IMR-90 (cell line): ENCODE measurements around the gene SPATC1L. TPM values are rescaled to one million over a fixed set of nuclear protein-coding genes. Genes with fewer than 3 reads are reported as not detected.

Source experiments
- ATAC-seq: fragments of 200-7000 bp; cut with Tn5 transposase; 2 replicates; pipeline ENCODE4 v1.9.1; 2020; ENCODE audit warnings: low read depth, mild to moderate bottlenecking, moderate library complexity
- BruUV-seq: library from RNA; stranded (reverse); fragments of 400-500 nt; replicated peaks from 2 replicates; lab custom pipeline; 2021; lab: Mats Ljungman, UMichigan
- CTCF ChIA-PET: fragments of 300-600 bp; formaldehyde crosslinking; extraction: SDS; loops from one replicate; lab custom pipeline; 2021; ENCODE audit warnings: antibody characterized with exemption; lab: Yijun Ruan, JAX
- POLR2A ChIA-PET: fragments of 300-600 bp; sonication (Branson Sonifier 250); formaldehyde crosslinking; loops from one replicate; lab custom pipeline; 2022; ENCODE audit warnings: antibody characterized with exemption; ENCODE audit not compliant: unreplicated experiment; lab: Charles Lee
- DNase-seq: peaks from one replicate; pipeline ENCODE4 v3.0.0; 2013
- H2AFZ ChIP-seq: replicated peaks from 2 replicates; pipeline ENCODE3; 2013; ENCODE audit warnings: low read length, mild to moderate bottlenecking; ENCODE audit not compliant: poor library complexity
- H2AK5ac ChIP-seq: 2 replicates; pipeline ENCODE4 v1.6.1; 2013; ENCODE audit warnings: low read depth, low read length, inconsistent platforms
- H2AK9ac ChIP-seq: replicated peaks from 2 replicates; pipeline ENCODE3; 2013; ENCODE audit warnings: mild to moderate bottlenecking, low read depth, low read length, moderate library complexity; ENCODE audit not compliant: poor library complexity
- H2BK120ac ChIP-seq: 2 replicates; pipeline ENCODE4 v1.6.1; 2013; ENCODE audit warnings: low read depth, low read length, inconsistent platforms
- H2BK15ac ChIP-seq: 3 replicates; pipeline ENCODE4 v1.6.1; 2013; ENCODE audit warnings: low read depth, low read length, inconsistent platforms
- H2BK20ac ChIP-seq: 2 replicates; pipeline ENCODE4 v1.6.1; 2013; ENCODE audit warnings: low read depth, mild to moderate bottlenecking, inconsistent platforms, low read length, moderate library complexity
- H2BK5ac ChIP-seq: 2 replicates; pipeline ENCODE4 v1.6.1; 2013; ENCODE audit warnings: mild to moderate bottlenecking, low read depth, low read length, inconsistent platforms; ENCODE audit not compliant: poor library complexity, severe bottlenecking
- H3K14ac ChIP-seq: replicated peaks from 2 replicates; pipeline ENCODE4 v1.6.1; 2013; ENCODE audit warnings: low read depth, low read length, inconsistent platforms
- H3K18ac ChIP-seq: 2 replicates; pipeline ENCODE4 v1.6.1; 2013; ENCODE audit warnings: low read depth, low read length, control low read depth
- H3K23ac ChIP-seq: 2 replicates; pipeline ENCODE4 v1.6.1; 2013; ENCODE audit warnings: low read depth, low read length, inconsistent platforms
- H3K27ac ChIP-seq: 2 replicates; pipeline ENCODE4 v1.5.1; 2013; ENCODE audit warnings: mild to moderate bottlenecking, control low read depth, low read length; ENCODE audit not compliant: insufficient read depth
- H3K27me3 ChIP-seq: 2 replicates; pipeline ENCODE4 v1.6.1; 2013; ENCODE audit warnings: low read length; ENCODE audit not compliant: control insufficient read depth, insufficient read depth
- H3K36me3 ChIP-seq: 2 replicates; pipeline ENCODE4 v1.6.1; 2013; ENCODE audit warnings: low read length, mixed read lengths; ENCODE audit not compliant: control insufficient read depth, insufficient read depth
- H3K4ac ChIP-seq: 2 replicates; pipeline ENCODE4 v1.6.1; 2013; ENCODE audit warnings: low read depth, low read length, inconsistent platforms
- H3K4me1 ChIP-seq: 2 replicates; pipeline ENCODE4 v1.6.1; 2013; ENCODE audit warnings: low read length, mixed read lengths; ENCODE audit not compliant: control insufficient read depth, insufficient read depth
- H3K4me2 ChIP-seq: 2 replicates; pipeline ENCODE4 v1.6.1; 2013; ENCODE audit warnings: low read depth, mild to moderate bottlenecking, control low read depth, low read length, moderate library complexity
- H3K4me3 ChIP-seq: 2 replicates; pipeline ENCODE4 v1.5.1; 2013; ENCODE audit warnings: low read depth, mild to moderate bottlenecking, control low read depth, low read length, moderate library complexity; ENCODE audit not compliant: insufficient read depth
- H3K56ac ChIP-seq: 2 replicates; pipeline ENCODE4 v1.6.1; 2013; ENCODE audit warnings: low read length, inconsistent platforms; ENCODE audit not compliant: insufficient read depth; ENCODE audit errors: extremely low read depth
- H3K79me1 ChIP-seq, 2 experiments: 2 replicates each; pipeline ENCODE4 v1.6.1; 2013; ENCODE audit warnings: low read length in 2 of 2, inconsistent platforms in 1 of 2, low read depth in 1 of 2
- H3K9ac ChIP-seq: 2 replicates; pipeline ENCODE4 v1.6.1; 2013; ENCODE audit warnings: low read depth, low read length, control low read depth
- H3K9me1 ChIP-seq: 2 replicates; pipeline ENCODE4 v1.6.1; 2013; ENCODE audit warnings: low read length, inconsistent platforms; ENCODE audit not compliant: insufficient read depth
- H3K9me3 ChIP-seq: 2 replicates; pipeline ENCODE4 v1.6.1; 2013; ENCODE audit warnings: low read length; ENCODE audit not compliant: control insufficient read depth, insufficient read depth
- H4K20me1 ChIP-seq: 2 replicates; pipeline ENCODE4 v1.6.1; 2013; ENCODE audit warnings: low read length, inconsistent platforms; ENCODE audit not compliant: insufficient read depth
- H4K5ac ChIP-seq: 2 replicates; pipeline ENCODE4 v1.6.1; 2013; ENCODE audit warnings: mild to moderate bottlenecking, low read depth, low read length, control low read depth
- H4K8ac ChIP-seq, 2 experiments: 2 replicates each; pipeline ENCODE4 v1.6.1; 2013; ENCODE audit warnings: low read depth in 2 of 2, low read length in 2 of 2, control low read depth in 1 of 2, inconsistent platforms in 1 of 2
- H4K91ac ChIP-seq: 2 replicates; pipeline ENCODE4 v1.6.1; 2013; ENCODE audit warnings: low read depth, low read length, inconsistent platforms; ENCODE audit not compliant: insufficient read depth
- MAFK ChIP-seq: IDR thresholded peaks from 2 replicates; pipeline ENCODE4 v1.6.1; 2012; ENCODE audit warnings: low read depth, low read length, improper control_type of control experiment
- MAZ ChIP-seq: IDR thresholded peaks from 2 replicates; pipeline ENCODE4 v1.6.1; 2012; ENCODE audit warnings: low read depth, mild to moderate bottlenecking, low read length, improper control_type of control experiment, moderate library complexity, borderline replicate concordance
- RAD21 ChIP-seq: IDR thresholded peaks from 2 replicates; pipeline ENCODE4 v1.6.1; 2012; ENCODE audit warnings: low read length, improper control_type of control experiment
- WGBS, 2 experiments: methylation state at CpG; one replicate each; pipeline versions ENCODE4 v1.1.5 to v1.1.7; 2013; ENCODE audit warnings: missing lambda C conversion rate in 2 of 2; ENCODE audit not compliant: insufficient read length in 1 of 2; ENCODE audit errors: extremely low coverage in 2 of 2; 5-methylcytosine and 5-hydroxymethylcytosine counted together
- dilution Hi-C: fragments of 300-500 bp; cut with HindIII; formaldehyde crosslinking; loops from one replicate; pipeline ENCODE4 v1.14.3; 2018; ENCODE audit warnings: low sequenced_read_pairs; ENCODE audit not compliant: unreplicated experiment
- in situ Hi-C: fragments of 300-500 bp; cut with MboI; formaldehyde crosslinking; loops from 3 replicates; pipeline ENCODE4 v1.14.3; 2019; ENCODE audit warnings: low sequenced_read_pairs, inconsistent platforms, mixed read lengths
- intact Hi-C: fragments of 100-400 bp; cut with micrococcal nuclease; formaldehyde crosslinking; loops from 2 replicates; pipeline ENCODE4 v1.10.0; 2022
- polyA plus RNA-seq, 3 experiments: library from polyadenylated mRNA; depleted of rRNA; stranded (reverse); fragments of >200 nt; gene quantifications; 2 replicates each; pipeline ENCODE4 v1.2.3, GENCODE V29; 2012; ENCODE audit warnings: low replicate concordance in 1 of 3
- total RNA-seq: library from RNA; depleted of rRNA; stranded (reverse); fragments of >200 nt; gene quantifications from 2 replicates; pipeline ENCODE4 v1.2.3, GENCODE V29; 2012
- TF ChIP-seq, protein P1 (sequence below): conservative IDR thresholded peaks from 2 replicates; pipeline ENCODE4 v1.5.1; 2012; ENCODE audit warnings: mild to moderate bottlenecking, low read depth, low read length, improper control_type of control experiment

Gene SPATC1L
- total and polyA plus RNA-seq, 2 of the 4 experiments (the other 2 are of a cell fraction), result 3.8 to 17.2 TPM

- no TSS peak for BruUV-seq
Measured at GRCh38 chr21:46187261-46187660, 3.0 kb upstream of the SPATC1L start.

More at GRCh38 chr21:46187261-46187660, 3.0 kb upstream of the SPATC1L start:
- Histone ChIP-seq H3K4me3 (no peak overlapping the region), H3K4me2 (no peak overlapping the region), H4K5ac (no peak overlapping the region), H3K27ac (no peak overlapping the region), H3K9ac (no peak overlapping the region), H2AK9ac (no peak overlapping the region), H2BK20ac (no peak overlapping the region), H3K36me3 (peaks cover 10% of the 10 kb centered on the region; the same call in 1 of the 2 replicates), H3K9me3 (no peaks in the 10 kb centered on the region), H2AK5ac (no peak overlapping the region), H3K4ac (no peak overlapping the region), H3K27me3 (no peaks in the 10 kb centered on the region), H3K23ac (no peak overlapping the region), H3K9me1 (peaks cover 25% of the 10 kb centered on the region), H3K14ac (no peak overlapping the region), H3K79me1 (peaks cover 0 to 8% of the 10 kb centered on the region in 2 experiments; a peak in 1 of 4 replicates), H4K91ac (no peak overlapping the region), H3K56ac (no peak overlapping the region), H4K20me1 (no peaks in the 10 kb centered on the region), H2BK5ac (no peak overlapping the region), H2BK120ac (no peak overlapping the region), H3K4me1 (peaks cover 30% of the 10 kb centered on the region), H2AFZ (no peak overlapping the region), H3K18ac (no peak overlapping the region), H4K8ac (no peak overlapping the region), H2BK15ac (no peak overlapping the region)
- in situ Hi-C loops (no loop called here), intact Hi-C loops (no loop called here), dilution Hi-C loops (no loop called here)
- ChIA-PET CTCF (no interaction called here), POLR2A (no interaction called here)
- ATAC-seq (no peak), DNase-seq (no peak)
- 96% methylated on average over 4 of the region's 8 CpGs; no CpG with 5 or more reads in 1 of the 2 experiments for WGBS, 2 experiments
- TF ChIP-seq MAZ (no peak), RAD21 (no peak), MAFK (no peak)
- TF ChIP-seq, protein P1, sequence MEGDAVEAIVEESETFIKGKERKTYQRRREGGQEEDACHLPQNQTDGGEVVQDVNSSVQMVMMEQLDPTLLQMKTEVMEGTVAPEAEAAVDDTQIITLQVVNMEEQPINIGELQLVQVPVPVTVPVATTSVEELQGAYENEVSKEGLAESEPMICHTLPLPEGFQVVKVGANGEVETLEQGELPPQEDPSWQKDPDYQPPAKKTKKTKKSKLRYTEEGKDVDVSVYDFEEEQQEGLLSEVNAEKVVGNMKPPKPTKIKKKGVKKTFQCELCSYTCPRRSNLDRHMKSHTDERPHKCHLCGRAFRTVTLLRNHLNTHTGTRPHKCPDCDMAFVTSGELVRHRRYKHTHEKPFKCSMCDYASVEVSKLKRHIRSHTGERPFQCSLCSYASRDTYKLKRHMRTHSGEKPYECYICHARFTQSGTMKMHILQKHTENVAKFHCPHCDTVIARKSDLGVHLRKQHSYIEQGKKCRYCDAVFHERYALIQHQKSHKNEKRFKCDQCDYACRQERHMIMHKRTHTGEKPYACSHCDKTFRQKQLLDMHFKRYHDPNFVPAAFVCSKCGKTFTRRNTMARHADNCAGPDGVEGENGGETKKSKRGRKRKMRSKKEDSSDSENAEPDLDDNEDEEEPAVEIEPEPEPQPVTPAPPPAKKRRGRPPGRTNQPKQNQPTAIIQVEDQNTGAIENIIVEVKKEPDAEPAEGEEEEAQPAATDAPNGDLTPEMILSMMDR, result no peak
